K562 (cell line): Measurements from ENCODE around the gene APLF. TPM values are rescaled to one million over a fixed set of nuclear protein-coding genes. Genes with fewer than 3 reads are reported as not detected.

Experiments
- ATAC-seq: fragments of 200-7000 bp; cut with Tn5 transposase; 3 replicates; pipeline ENCODE4 v1.9.1; 2020; ENCODE audit warnings: moderate library complexity
- BruUV-seq: library from RNA; stranded (reverse); fragments of 400-500 nt; replicated peaks from 2 replicates; lab custom pipeline; 2021; lab: Mats Ljungman, UMichigan
- CTCF ChIA-PET: fragments of 300-600 bp; formaldehyde crosslinking; extraction: SDS; loops from one replicate; lab custom pipeline; 2021; ENCODE audit warnings: low intra/inter-chr PET ratio; lab: Yijun Ruan, JAX
- POLR2A ChIA-PET: fragments of 300-600, 350-650 bp; sonication (Branson Sonifier 250); formaldehyde crosslinking; extraction: SDS; loops from one replicate; lab custom pipeline; 2021; ENCODE audit warnings: antibody characterized with exemption, inconsistent platforms; lab: Yijun Ruan, JAX
- DNase-seq, 4 experiments: peaks; one replicate each; pipeline versions ENCODE4 v3.0.0 to v3.0.0-alpha.2; 2011 to 2018; ENCODE audit warnings: low spot score in 3 of 4, mixed read lengths in 3 of 4; ENCODE audit errors: extremely low read depth in 1 of 4
- FAIRE-seq: peaks from 2 replicates; lab custom pipeline; 2011; peaks lifted over from hg19 to GRCh38; lab: Jason Lieb, UNC
- H2AFZ ChIP-seq: 2 replicates; pipeline ENCODE4 v1.6.0; 2011; ENCODE audit warnings: low read depth, low read length, control low read depth, inconsistent platforms
- H3K27ac ChIP-seq: fragments of 200-600 bp; 3 replicates; pipeline ENCODE4 v1.8.0; 2011; ENCODE audit warnings: low read depth, mild to moderate bottlenecking, control low read depth, inconsistent platforms, low read length, moderate library complexity, mixed read lengths; ENCODE audit errors: extremely low read depth
- H3K27me3 ChIP-seq, 2 experiments: fragments of 300-600 bp in 1 of 2; 2 replicates in 1 of 2; 3 replicates in 1 of 2; pipeline versions ENCODE4 v1.6.0 to v1.8.0; 2011; ENCODE audit warnings: inconsistent platforms in 2 of 2, low read length in 2 of 2, mild to moderate bottlenecking in 1 of 2, mixed read lengths in 1 of 2, moderate library complexity in 1 of 2; ENCODE audit not compliant: control insufficient read depth in 2 of 2, insufficient read depth in 2 of 2
- H3K36me3 ChIP-seq: fragments of 300-600 bp; 3 replicates; pipeline ENCODE4 v1.8.0; 2011; ENCODE audit warnings: mild to moderate bottlenecking, low read length, inconsistent platforms; ENCODE audit not compliant: control insufficient read depth, insufficient read depth
- H3K4me1 ChIP-seq, 2 experiments: fragments of 200-600 bp in 1 of 2; replicated peaks in 1 of 2; 2 replicates in 1 of 2; 3 replicates in 1 of 2; pipeline versions ENCODE4 v1.5.1 to v1.8.0; 2011; ENCODE audit warnings: inconsistent platforms in 2 of 2, low read length in 2 of 2, mild to moderate bottlenecking in 1 of 2, mixed read lengths in 1 of 2, moderate library complexity in 1 of 2; ENCODE audit not compliant: control insufficient read depth in 2 of 2, insufficient read depth in 2 of 2
- H3K4me2 ChIP-seq: 2 replicates; pipeline ENCODE4 v1.6.1; 2011; ENCODE audit warnings: low read length, control low read depth, inconsistent platforms, mixed read lengths; ENCODE audit not compliant: insufficient read depth
- H3K4me3 ChIP-seq: fragments of 200-600 bp; sonication (generic), shearing (Covaris generic); 2 replicates; pipeline ENCODE4 v1.5.1; 2016; ENCODE audit warnings: control low read depth, inconsistent platforms
- H3K79me2 ChIP-seq: fragments of 200-600 bp; 3 replicates; pipeline ENCODE4 v1.8.0; 2011; ENCODE audit warnings: low read length, inconsistent platforms; ENCODE audit not compliant: control insufficient read depth, insufficient read depth
- H3K9ac ChIP-seq, 2 experiments: 2 replicates each; pipeline versions ENCODE4 v1.6.0 to v1.6.1; 2011; ENCODE audit warnings: low read depth in 2 of 2, low read length in 2 of 2, control low read depth in 1 of 2, inconsistent platforms in 1 of 2, mild to moderate bottlenecking in 1 of 2, mixed read lengths in 1 of 2; ENCODE audit not compliant: insufficient read depth in 1 of 2
- H3K9me1 ChIP-seq: one replicate; pipeline ENCODE4 v1.6.0; 2011; ENCODE audit warnings: inconsistent platforms, mild to moderate bottlenecking, low read length, moderate library complexity; ENCODE audit not compliant: control insufficient read depth, insufficient read depth
- H3K9me3 ChIP-seq: replicated peaks from 2 replicates; pipeline ENCODE4 v1.5.1; 2011; ENCODE audit warnings: low read depth, low read length, inconsistent platforms; ENCODE audit not compliant: control insufficient read depth, insufficient read depth
- H4K20me1 ChIP-seq: replicated peaks from 2 replicates; pipeline ENCODE4 v1.6.1; 2011; ENCODE audit warnings: low read length, inconsistent platforms, mixed read lengths; ENCODE audit not compliant: control insufficient read depth, insufficient read depth
- HNRNPH1 ChIP-seq: fragments of 200-400 bp; formaldehyde crosslinking; optimal IDR thresholded peaks from 2 replicates; pipeline ENCODE3; 2017; ENCODE audit warnings: low read depth, mild to moderate bottlenecking, low read length, moderate library complexity
- MCM3 ChIP-seq: fragments of 450-650 bp; IDR thresholded peaks from 2 replicates; pipeline ENCODE4 v1.6.1; 2016
- MEIS2 ChIP-seq: fragments of 450-650 bp; IDR thresholded peaks from 2 replicates; pipeline ENCODE4 v1.6.1; 2014; ENCODE audit warnings: mild to moderate bottlenecking; ENCODE audit not compliant: partially characterized antibody
- PBX2 ChIP-seq, 2 experiments: IDR thresholded peaks in 1 of 2; conservative IDR thresholded peaks in 1 of 2; 2 replicates each; pipeline ENCODE4 v1.6.1; 2016; ENCODE audit warnings: low read depth in 2 of 2, mild to moderate bottlenecking in 1 of 2, missing compliant biosample characterization in 1 of 2, missing genetic modification characterization in 1 of 2, moderate library complexity in 1 of 2
- RBM39 ChIP-seq: fragments of 200-400 bp; formaldehyde crosslinking; optimal IDR thresholded peaks from 2 replicates; pipeline ENCODE3; 2018; ENCODE audit warnings: low read depth, low read length
- SMARCC2 ChIP-seq: fragments of 450-650 bp; IDR thresholded peaks from 2 replicates; pipeline ENCODE4 v1.6.1; 2017; ENCODE audit warnings: antibody characterized with exemption, moderate library complexity, mild to moderate bottlenecking, low read depth
- ZNF212 ChIP-seq: fragments of 450-650 bp; formaldehyde crosslinking; IDR thresholded peaks from 2 replicates; pipeline ENCODE4 v1.4.0; 2020; ENCODE audit warnings: mild to moderate bottlenecking
- ZNF592 ChIP-seq: fragments of 450-650 bp; IDR thresholded peaks from 2 replicates; pipeline ENCODE4 v1.6.1; 2017; ENCODE audit warnings: antibody characterized with exemption, mild to moderate bottlenecking
- in situ Hi-C: fragments of 300-500 bp; cut with MboI; formaldehyde crosslinking; loops from 4 replicates; pipeline ENCODE4 v1.15.0; 2018; ENCODE audit warnings: inconsistent platforms, mixed read lengths
- intact Hi-C: fragments of 100-400 bp; cut with micrococcal nuclease; formaldehyde crosslinking; loops from 2 replicates; pipeline ENCODE4 v1.14.2; 2022
- polyA plus RNA-seq, 8 experiments: library from polyadenylated mRNA; depleted of rRNA in 4 of 8; stranded (reverse) in 5 of 8; unstranded in 3 of 8; fragments of >200 nt; fragmentation: Nextera tagmentation in 2 of 8; fragmentation: Illumina TruSeq in 1 of 8; extraction: Ambion mirVana in 2 of 8; extraction: Trizol in 1 of 8; gene quantifications; 2 replicates each; pipeline versions ENCODE4 v1.2.1 to v1.2.3, GENCODE V29; 2011 to 2014; ENCODE audit warnings: inconsistent platforms in 1 of 8, missing spikeins in 1 of 8
- total RNA-seq, 7 experiments: library from RNA; depleted of rRNA in 6 of 7; stranded (reverse); fragments of >200 nt in 6 of 7; fragmentation: Illumina TruSeq in 2 of 7; extraction: Trizol in 2 of 7; gene quantifications; 2 replicates each; pipeline versions ENCODE4 v1.2.1 to v1.2.3, GENCODE V29; 2011 to 2021; ENCODE audit warnings: low replicate concordance in 1 of 7

APLF gene
- total and polyA plus RNA-seq, 9 of the 15 experiments (the other 6 are each of a cell fraction or from before 2014, with no cell fraction given) = 0.07 to 1.1 (median 0.71) TPM

DNA sequence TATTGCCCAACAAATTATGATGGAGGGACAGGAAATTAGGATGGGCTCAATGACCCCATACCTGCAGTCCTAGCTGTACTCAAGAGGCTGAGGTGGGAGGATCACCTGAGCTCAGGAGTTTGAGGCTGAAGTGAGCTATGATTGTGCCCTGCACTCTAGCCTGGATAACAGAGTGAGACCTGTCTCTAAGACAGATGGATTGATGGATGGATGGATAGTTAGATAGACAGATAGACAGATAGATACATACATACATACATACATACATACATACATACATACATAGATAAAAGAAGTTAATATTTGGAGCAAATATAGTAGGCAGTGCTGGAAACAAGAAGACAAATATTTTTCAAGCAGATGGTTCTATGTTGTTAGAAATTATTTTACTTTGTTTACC is 97.9 kb downstream of the APLF start:
- H3K9me1 ChIP-seq = no peaks in the 10 kb centered on the region
- H3K4me1 ChIP-seq = peaks cover 4 to 31% of the 10 kb centered on the region in 2 experiments; a peak in 4 of 5 replicates
- FAIRE-seq (no peak), DNase-seq (no peak), ATAC-seq (peak; percentile 45)
- POLR2A ChIA-PET = interaction anchor here (0.6 to 1.5 kb wide), 2 partner anchors 13 to 873 kb away, joined by 3 to 4 read pairs; no protein-coding TSS in a partner anchor
- H3K27ac ChIP-seq = peak overlapping the region; percentile 65
- H4K20me1 ChIP-seq = no peaks in the 10 kb centered on the region
- TF ChIP-seq ZNF592 = no peak
- no peak for TF ChIP-seq RBM39
- TF ChIP-seq PBX2 (CRISPR knock-in tag; IDR thresholded peaks at IDR 0.05; ENCODE audit: low read depth) = no peak
- peak; percentile 54; the same call in 1 of the 2 replicates for TF ChIP-seq PBX2 (tag; conservative IDR thresholded peaks at IDR 0.05; ENCODE audit: low read depth)
- no peak for TF ChIP-seq SMARCC2
- no peak for TF ChIP-seq MCM3
- TF ChIP-seq HNRNPH1 = no peak
- TF ChIP-seq MEIS2 = peak; percentile 68
- no peak for TF ChIP-seq ZNF212
- in situ Hi-C loops (no loop called here), intact Hi-C loops (no loop called here)
- CTCF ChIA-PET = no interaction called here
- H3K9me3 ChIP-seq = no peaks in the 10 kb centered on the region
- H2AFZ ChIP-seq = no peak overlapping the region
- no TSS peak for BruUV-seq
- no peaks in the 10 kb centered on the region for H3K27me3 ChIP-seq
- H3K4me3 ChIP-seq = no peak overlapping the region
- no peak overlapping the region for H3K4me2 ChIP-seq
- peak overlapping the region in 1 of 2 experiments; percentile 51; a peak in 1 of 4 replicates for H3K9ac ChIP-seq
- H3K36me3 ChIP-seq = no peaks in the 10 kb centered on the region
- no peaks in the 10 kb centered on the region for H3K79me2 ChIP-seq
